Measurements from ENCODE around the gene SCRN2.
A peak's percentile ranks its signal among the peaks of the same experiment; 100 is the strongest.

SCRN2 gene

DNA sequence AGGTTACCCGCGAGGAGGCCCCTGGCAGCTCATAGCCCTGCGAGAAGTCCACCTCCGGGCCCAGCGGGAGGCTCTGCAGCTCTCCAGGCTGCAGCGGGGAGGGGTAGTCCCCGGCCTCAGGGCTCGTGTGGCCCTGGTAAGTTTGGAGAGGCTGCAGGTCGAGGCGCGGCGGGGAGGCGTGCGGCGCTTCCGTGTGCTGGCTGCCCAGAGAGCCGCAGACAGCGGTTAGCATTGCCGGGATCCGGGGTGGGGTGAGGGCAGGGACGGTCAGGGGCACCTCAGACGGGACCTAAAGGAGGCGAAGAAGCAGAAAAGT lies 7.1 kb upstream of the SCRN2 start:
- H3K27ac ChIP-seq = no peak overlapping the region
- no peak for TF ChIP-seq ZFX (IDR thresholded peaks at IDR 0.05)
- TF ChIP-seq, protein P1, sequence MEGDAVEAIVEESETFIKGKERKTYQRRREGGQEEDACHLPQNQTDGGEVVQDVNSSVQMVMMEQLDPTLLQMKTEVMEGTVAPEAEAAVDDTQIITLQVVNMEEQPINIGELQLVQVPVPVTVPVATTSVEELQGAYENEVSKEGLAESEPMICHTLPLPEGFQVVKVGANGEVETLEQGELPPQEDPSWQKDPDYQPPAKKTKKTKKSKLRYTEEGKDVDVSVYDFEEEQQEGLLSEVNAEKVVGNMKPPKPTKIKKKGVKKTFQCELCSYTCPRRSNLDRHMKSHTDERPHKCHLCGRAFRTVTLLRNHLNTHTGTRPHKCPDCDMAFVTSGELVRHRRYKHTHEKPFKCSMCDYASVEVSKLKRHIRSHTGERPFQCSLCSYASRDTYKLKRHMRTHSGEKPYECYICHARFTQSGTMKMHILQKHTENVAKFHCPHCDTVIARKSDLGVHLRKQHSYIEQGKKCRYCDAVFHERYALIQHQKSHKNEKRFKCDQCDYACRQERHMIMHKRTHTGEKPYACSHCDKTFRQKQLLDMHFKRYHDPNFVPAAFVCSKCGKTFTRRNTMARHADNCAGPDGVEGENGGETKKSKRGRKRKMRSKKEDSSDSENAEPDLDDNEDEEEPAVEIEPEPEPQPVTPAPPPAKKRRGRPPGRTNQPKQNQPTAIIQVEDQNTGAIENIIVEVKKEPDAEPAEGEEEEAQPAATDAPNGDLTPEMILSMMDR (conservative IDR thresholded peaks at IDR 0.05) = no peak; the same call in 1 of the 2 replicates

GRCh38 chr17:47847341-47848197 lies 6.5 kb upstream of the SCRN2 start:
- TF ChIP-seq, protein P1 (conservative IDR thresholded peaks at IDR 0.05) = peak; percentile 73
- TF ChIP-seq ZFX (IDR thresholded peaks at IDR 0.05) = no peak
- no peak overlapping the region for H3K27ac ChIP-seq

- H3K27ac ChIP-seq = no peak overlapping the region
- no peak for TF ChIP-seq ZFX (IDR thresholded peaks at IDR 0.05)
- TF ChIP-seq, protein P1 (conservative IDR thresholded peaks at IDR 0.05) = no peak
These were observed 5.8 kb upstream of the SCRN2 start for GRCh38 chr17:47846716-47847340.

DNA sequence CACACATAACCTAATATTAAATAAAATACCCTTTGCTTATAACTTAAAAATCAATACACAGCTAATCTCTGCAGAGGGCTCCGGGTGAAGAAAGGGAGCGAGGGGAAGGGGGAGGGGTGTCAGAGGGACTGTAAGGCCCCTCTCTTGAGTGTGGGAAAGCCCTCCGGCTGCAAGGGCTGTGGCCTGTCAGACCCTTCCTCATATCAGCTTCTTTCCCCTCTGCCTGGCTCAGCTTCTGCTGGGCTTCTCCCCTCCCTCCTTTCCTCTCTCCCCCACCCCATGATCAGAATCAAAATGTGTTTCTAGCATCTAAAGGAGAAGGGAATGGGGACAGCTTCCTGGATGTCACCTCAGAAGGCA lies 4.6 kb upstream of the SCRN2 start:
- H3K27ac ChIP-seq = no peak overlapping the region
- TF ChIP-seq, protein P1 (conservative IDR thresholded peaks at IDR 0.05) = no peak
- no peak for TF ChIP-seq ZFX (IDR thresholded peaks at IDR 0.05)

GRCh38 chr17:47844814-47845715 lies 4.0 kb upstream of the SCRN2 start:
- TF ChIP-seq, protein P1 (conservative IDR thresholded peaks at IDR 0.05) = peak; percentile 69
- TF ChIP-seq ZFX (IDR thresholded peaks at IDR 0.05) = no peak
- H3K27ac ChIP-seq = peak overlapping the region; percentile 57

GRCh38 chr17:47844227-47844626 lies 3.2 kb upstream of the SCRN2 start:
- peak overlapping the region; percentile 57 for H3K27ac ChIP-seq
- TF ChIP-seq ZFX (IDR thresholded peaks at IDR 0.05) = no peak
- TF ChIP-seq, protein P1 (conservative IDR thresholded peaks at IDR 0.05) = no peak

- H3K27ac ChIP-seq = peak overlapping the region; percentile 57
- TF ChIP-seq, protein P1 (conservative IDR thresholded peaks at IDR 0.05) = peak; percentile 81
- no peak for TF ChIP-seq ZFX (IDR thresholded peaks at IDR 0.05)
These were observed 2.3 kb upstream of the SCRN2 start for GRCh38 chr17:47843391-47843730.
